Cerebellar cortex (tissue), 1 donor: ENCODE measurements around the gene BTLA.
"Not testable (repeated sequence)": the region's sequence is repeated elsewhere in the genome, so short reads cannot be mapped to it uniquely, and the experiment has no call there.

Source experiments
- DNase-seq: peaks from one replicate; pipeline ENCODE4 v3.0.0-alpha.2; 2015; ENCODE audit warnings: low spot score

Gene BTLA

GRCh38 chr3:112491373-112491772, 7.9 kb downstream of the BTLA start:
- no peak for DNase-seq

- DNase-seq: no peak
These were observed 9.4 kb downstream of the BTLA start for GRCh38 chr3:112489674-112490479.

- no peak for DNase-seq
These were observed 12.3 kb downstream of the BTLA start for GRCh38 chr3:112486811-112487505.

GRCh38 chr3:112484352-112484751, 14.9 kb downstream of the BTLA start:
- no peak for DNase-seq

GRCh38 chr3:112482675-112483074, 16.6 kb downstream of the BTLA start:
- no peak for DNase-seq

DNA sequence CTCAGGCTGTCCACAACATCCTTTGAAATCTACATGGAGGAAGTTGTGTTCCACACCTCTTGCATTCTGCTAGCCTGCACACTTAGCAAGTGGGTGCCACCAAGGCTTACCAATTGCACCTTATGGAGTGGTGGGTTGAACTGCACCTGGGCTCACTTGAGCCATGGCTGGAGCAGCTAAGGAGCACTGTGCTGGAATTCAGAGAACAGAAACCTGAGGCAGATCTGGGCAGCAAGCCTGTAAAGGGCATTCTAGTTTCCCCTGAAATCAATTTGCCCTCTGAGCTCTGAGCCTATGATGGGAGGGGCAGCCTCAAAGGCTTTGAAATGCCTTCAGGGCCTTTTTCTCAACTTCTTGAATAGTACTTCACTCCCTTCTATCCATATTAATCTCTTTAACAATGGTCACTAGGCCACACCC, 18.0 kb downstream of the BTLA start:
- no peak for DNase-seq

GRCh38 chr3:112477891-112478290, 21.4 kb downstream of the BTLA start:
- DNase-seq: no peak

- no peak for DNase-seq
These were observed 22.9 kb downstream of the BTLA start for GRCh38 chr3:112476346-112476745.

DNA sequence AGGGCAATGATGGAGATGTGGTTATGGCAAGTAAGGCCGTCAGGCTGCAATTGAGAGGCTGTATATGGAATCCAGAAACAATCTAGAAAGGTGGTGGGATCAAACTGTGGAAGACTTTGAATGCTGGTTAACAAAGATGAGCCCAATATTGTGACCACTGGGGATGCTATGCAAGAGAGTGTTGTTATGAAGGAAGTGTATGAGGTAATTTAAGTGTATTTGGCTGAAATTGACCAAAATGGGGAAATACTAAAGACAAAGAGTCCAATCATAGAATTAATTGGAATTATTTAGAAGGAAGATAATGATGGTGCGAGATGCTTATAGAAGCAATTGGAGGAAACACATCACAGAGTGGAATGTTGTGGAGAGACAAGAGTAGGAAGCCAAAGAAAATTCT, 24.5 kb downstream of the BTLA start:
- no peak for DNase-seq

DNA sequence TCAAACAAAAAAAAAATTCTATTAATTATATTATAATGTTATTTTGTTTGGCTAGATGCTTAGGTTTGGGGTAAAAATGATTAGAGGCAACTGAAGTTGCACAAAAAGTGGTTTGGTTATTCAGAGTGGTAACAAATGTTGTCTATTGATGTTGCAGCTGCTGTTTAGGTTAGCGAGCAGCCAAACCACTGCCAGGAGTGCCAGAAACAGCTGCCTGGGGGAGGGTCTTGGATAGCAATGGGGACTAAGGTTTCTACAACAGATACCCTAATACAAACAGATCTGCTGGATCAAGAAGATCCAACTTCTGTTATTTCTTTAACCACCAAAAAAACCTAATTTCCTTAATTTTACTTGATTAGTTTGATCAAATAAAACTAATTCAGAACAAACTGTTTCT, 26.6 kb downstream of the BTLA start:
- no peak for DNase-seq

DNA sequence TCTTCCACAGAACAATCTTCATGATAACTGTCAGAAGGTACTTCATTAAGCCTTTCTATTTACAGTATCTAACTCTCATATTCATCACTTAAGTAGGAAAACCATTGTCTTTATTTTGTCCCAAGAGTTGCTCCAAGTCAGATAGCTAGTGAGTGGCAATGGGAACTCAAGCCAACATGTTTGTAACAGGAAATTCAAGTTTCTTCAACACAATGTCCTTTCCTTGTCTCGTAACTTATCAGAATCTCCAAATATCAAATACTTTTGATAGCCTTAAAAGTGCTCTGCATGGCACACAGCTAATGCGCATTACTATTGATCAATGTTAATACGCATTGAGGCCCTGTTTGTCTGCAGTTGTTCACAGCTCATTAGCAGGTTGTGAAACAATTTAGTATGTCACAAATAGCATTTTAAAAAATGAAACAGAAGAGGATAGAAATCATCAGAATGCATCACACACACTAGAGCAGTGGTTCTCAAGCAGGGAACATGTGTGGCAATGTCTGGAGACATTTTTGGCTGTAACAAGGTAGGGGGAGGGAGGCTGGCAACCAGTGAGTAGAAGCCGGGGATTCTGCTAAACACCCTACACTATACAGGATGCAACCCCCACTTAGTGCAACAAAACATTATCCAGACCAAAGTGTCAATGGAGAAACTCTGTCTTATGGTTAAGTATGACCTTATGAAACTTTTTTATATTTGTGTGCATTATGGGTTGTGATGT, 27.5 kb downstream of the BTLA start:
- no peak for DNase-seq

GRCh38 chr3:112470788-112471187, 28.5 kb downstream of the BTLA start:
- DNase-seq: no peak

GRCh38 chr3:112469671-112470070, 29.6 kb downstream of the BTLA start:
- no peak for DNase-seq

- DNase-seq: no peak
These were observed 31.7 kb downstream of the BTLA start for GRCh38 chr3:112467539-112467938.

DNA sequence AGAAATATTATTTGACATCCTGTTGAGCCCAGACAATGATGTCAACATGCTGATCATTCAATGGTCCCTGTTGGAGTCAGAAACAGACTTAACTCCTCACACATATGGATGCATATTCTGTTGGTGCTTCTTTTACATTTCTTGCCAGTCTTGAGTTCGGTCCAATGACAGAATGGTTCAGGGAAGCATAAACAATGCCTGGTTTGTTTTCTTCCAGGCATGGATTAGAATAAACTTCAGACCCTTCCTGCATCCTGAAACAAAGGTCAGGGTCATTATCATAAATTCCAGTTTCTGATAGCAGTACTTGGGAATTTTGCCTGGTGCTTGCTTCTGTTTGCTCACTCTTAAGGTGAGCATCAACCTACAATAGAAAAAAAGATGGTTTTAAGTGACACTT, 33.3 kb downstream of the BTLA start:
- DNase-seq: no peak

DNA sequence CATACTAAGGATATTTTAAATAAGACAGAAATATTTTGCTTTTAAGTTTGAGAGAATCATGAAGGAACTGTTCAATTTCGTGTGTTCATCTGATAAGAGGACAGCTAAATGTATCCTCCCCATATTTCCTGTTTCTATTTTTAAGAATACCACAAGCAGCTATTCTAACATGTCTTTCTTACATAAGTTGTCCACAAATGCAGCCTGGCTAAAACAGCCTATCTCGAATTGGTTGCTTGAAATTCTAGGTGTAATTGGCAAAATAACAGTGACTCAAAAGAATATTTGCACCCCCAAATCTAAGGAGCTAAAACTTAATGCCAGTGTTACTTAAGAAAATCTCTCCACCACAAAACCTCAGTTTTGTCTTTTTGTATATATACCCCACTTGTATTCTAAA, 35.0 kb downstream of the BTLA start:
- DNase-seq: no peak

GRCh38 chr3:112463250-112463649, 36.0 kb downstream of the BTLA start:
- no peak for DNase-seq

- DNase-seq: not testable (repeated sequence)
These were observed 37.5 kb downstream of the BTLA start for GRCh38 chr3:112461787-112462186.

DNA sequence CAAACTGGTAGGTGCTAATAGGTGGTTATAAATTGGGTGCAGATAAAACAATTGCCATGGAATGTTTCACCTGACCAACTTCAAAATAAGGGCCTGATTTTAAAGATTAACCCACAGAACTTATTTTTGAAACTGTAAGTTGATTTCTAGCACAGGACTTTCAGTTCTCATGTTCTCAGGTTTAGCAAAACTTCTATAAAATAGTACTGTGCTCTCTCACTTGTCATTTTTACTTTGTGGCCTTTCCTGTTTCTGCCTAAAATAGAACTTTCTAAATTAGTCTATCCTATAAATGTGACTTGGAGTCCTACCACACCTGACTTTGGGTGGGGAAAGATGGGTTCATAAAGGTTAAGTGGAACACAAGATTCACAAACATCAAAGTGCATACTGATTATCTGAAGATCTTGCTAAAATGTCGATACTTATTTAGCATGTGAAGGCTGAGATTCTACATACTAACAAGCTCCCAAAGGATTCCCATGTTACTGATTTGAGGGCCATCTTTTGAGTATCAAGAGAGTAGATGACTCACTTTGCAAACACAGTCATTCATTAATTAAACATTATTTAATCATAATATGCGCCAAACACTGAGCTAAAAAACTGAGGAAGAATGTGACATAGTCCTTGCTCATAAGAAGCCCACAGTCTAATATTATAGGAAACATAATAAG, 38.6 kb downstream of the BTLA start:
- no peak for DNase-seq

- DNase-seq: no peak
These were observed 39.5 kb downstream of the BTLA start for GRCh38 chr3:112459750-112460149.

GRCh38 chr3:112456147-112456546, 43.1 kb downstream of the BTLA start:
- no peak for DNase-seq

DNA sequence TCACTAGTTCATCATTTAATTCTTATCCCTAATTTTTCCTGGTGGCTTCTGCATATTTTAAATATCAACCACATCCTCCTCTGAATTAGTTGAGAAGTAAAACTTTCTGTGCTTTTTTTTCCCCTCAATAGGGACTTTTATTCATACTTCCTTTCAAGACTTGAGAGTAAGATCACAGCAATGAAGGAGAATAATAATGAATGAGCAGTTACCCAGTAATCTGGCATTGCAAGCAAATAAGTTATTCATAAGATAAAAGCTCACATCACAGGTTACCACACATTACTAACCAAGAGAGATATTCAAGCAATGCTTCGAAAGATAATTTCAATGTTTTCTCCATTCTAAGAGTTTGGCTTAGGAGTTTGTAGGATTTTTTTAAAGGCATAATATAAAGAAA, 50.3 kb downstream of the BTLA start:
- no peak for DNase-seq
